HEK293 (cell line): ENCODE data around the gene SAMM50.

ENCODE experiments used
- GLIS1 ChIP-seq: fragments of 450-650 bp; formaldehyde crosslinking; IDR thresholded peaks from 2 replicates; pipeline ENCODE4 v1.5.1; 2016; ENCODE audit warnings: missing biosample characterization, missing genetic modification characterization
- GLIS2 ChIP-seq: fragments of 450-650 bp; formaldehyde crosslinking; IDR thresholded peaks from 2 replicates; pipeline ENCODE4 v1.5.1; 2016; ENCODE audit warnings: missing biosample characterization, missing genetic modification characterization
- MZF1 ChIP-seq: fragments of 450-650 bp; formaldehyde crosslinking; IDR thresholded peaks from 2 replicates; pipeline ENCODE4 v1.5.1; 2017; ENCODE audit warnings: missing biosample characterization, missing genetic modification characterization, borderline replicate concordance
- SALL2 ChIP-seq: fragments of 450-650 bp; formaldehyde crosslinking; IDR thresholded peaks from 2 replicates; pipeline ENCODE4 v1.5.0; 2017; ENCODE audit warnings: missing biosample characterization, mild to moderate bottlenecking, missing genetic modification characterization, borderline replicate concordance
- SETDB1 ChIP-seq: IDR thresholded peaks from one replicate; pipeline ENCODE4 v1.6.1; 2017; ENCODE audit warnings: mild to moderate bottlenecking, low read length, moderate library complexity, mixed read lengths; ENCODE audit not compliant: insufficient read length
- TCF7L2 ChIP-seq: IDR thresholded peaks from 2 replicates; pipeline ENCODE4 v1.6.1; 2011; ENCODE audit warnings: low read depth, mild to moderate bottlenecking, inconsistent platforms, low read length, moderate library complexity, borderline replicate concordance
- ZBTB20 ChIP-seq: fragments of 450-650 bp; formaldehyde crosslinking; IDR thresholded peaks from 2 replicates; pipeline ENCODE4 v1.5.1; 2016; ENCODE audit warnings: missing biosample characterization, missing genetic modification characterization
- ZBTB48 ChIP-seq: fragments of 450-650 bp; formaldehyde crosslinking; IDR thresholded peaks from 2 replicates; pipeline ENCODE4 v1.5.1; 2016; ENCODE audit warnings: missing biosample characterization, missing genetic modification characterization
- ZBTB8A ChIP-seq: fragments of 450-650 bp; formaldehyde crosslinking; IDR thresholded peaks from 2 replicates; pipeline ENCODE4 v1.5.1; 2016; ENCODE audit warnings: missing biosample characterization, missing genetic modification characterization
- ZFP69B ChIP-seq: fragments of 450-650 bp; formaldehyde crosslinking; IDR thresholded peaks from 2 replicates; pipeline ENCODE4 v1.5.1; 2016; ENCODE audit warnings: missing biosample characterization, missing genetic modification characterization
- ZNF184 ChIP-seq: fragments of 450-650 bp; IDR thresholded peaks from 2 replicates; pipeline ENCODE4 v1.5.1; 2018; ENCODE audit warnings: missing biosample characterization, mild to moderate bottlenecking, missing genetic modification characterization
- ZNF223 ChIP-seq: fragments of 450-650 bp; formaldehyde crosslinking; IDR thresholded peaks from 2 replicates; pipeline ENCODE4 v1.5.1; 2016; ENCODE audit warnings: missing biosample characterization, missing genetic modification characterization
- ZNF239 ChIP-seq: fragments of 450-650 bp; formaldehyde crosslinking; IDR thresholded peaks from 2 replicates; pipeline ENCODE4 v1.5.1; 2016; ENCODE audit warnings: missing biosample characterization, missing genetic modification characterization
- ZNF266 ChIP-seq: fragments of 450-650 bp; formaldehyde crosslinking; IDR thresholded peaks from 2 replicates; pipeline ENCODE4 v1.5.1; 2016; ENCODE audit warnings: missing biosample characterization, missing genetic modification characterization, low read depth
- ZNF292 ChIP-seq: fragments of 450-650 bp; formaldehyde crosslinking; IDR thresholded peaks from 2 replicates; pipeline ENCODE4 v1.5.1; 2016; ENCODE audit warnings: low read depth, missing biosample characterization, missing genetic modification characterization, borderline replicate concordance
- ZNF311 ChIP-seq: fragments of 450-650 bp; formaldehyde crosslinking; IDR thresholded peaks from 2 replicates; pipeline ENCODE4 v1.5.1; 2017; ENCODE audit warnings: missing biosample characterization, missing genetic modification characterization, borderline replicate concordance
- ZNF350 ChIP-seq: fragments of 450-650 bp; formaldehyde crosslinking; IDR thresholded peaks from 2 replicates; pipeline ENCODE4 v1.5.0; 2017; ENCODE audit warnings: missing biosample characterization, mild to moderate bottlenecking, missing genetic modification characterization
- ZNF423 ChIP-seq: fragments of 450-650 bp; formaldehyde crosslinking; IDR thresholded peaks from 2 replicates; pipeline ENCODE4 v1.5.1; 2016; ENCODE audit warnings: missing biosample characterization, missing genetic modification characterization
- ZNF426 ChIP-seq: fragments of 450-650 bp; formaldehyde crosslinking; IDR thresholded peaks from 2 replicates; pipeline ENCODE4 v1.5.1; 2017; ENCODE audit warnings: missing biosample characterization, missing genetic modification characterization, mild to moderate bottlenecking, inconsistent platforms, moderate library complexity
- ZNF558 ChIP-seq: fragments of 450-650 bp; formaldehyde crosslinking; IDR thresholded peaks from 2 replicates; pipeline ENCODE4 v1.5.1; 2016; ENCODE audit warnings: missing biosample characterization, missing genetic modification characterization
- ZNF561 ChIP-seq: fragments of 450-650 bp; IDR thresholded peaks from 2 replicates; pipeline ENCODE4 v1.5.1; 2018; ENCODE audit warnings: missing biosample characterization, missing genetic modification characterization, borderline replicate concordance
- ZNF768 ChIP-seq: fragments of 450-650 bp; formaldehyde crosslinking; IDR thresholded peaks from 2 replicates; pipeline ENCODE4 v1.5.1; 2018; ENCODE audit warnings: missing biosample characterization, mild to moderate bottlenecking, missing genetic modification characterization
- TF ChIP-seq, protein P1 (sequence below): fragments of 450-650 bp; formaldehyde crosslinking; IDR thresholded peaks from 2 replicates; pipeline ENCODE4 v1.5.1; 2016; ENCODE audit warnings: missing biosample characterization, missing genetic modification characterization
- TF ChIP-seq, protein P2 (sequence below): fragments of 450-650 bp; formaldehyde crosslinking; IDR thresholded peaks from 2 replicates; pipeline ENCODE4 v1.5.1; 2016; ENCODE audit warnings: missing biosample characterization, missing genetic modification characterization
- TF ChIP-seq, protein P3 (sequence below): fragments of 450-650 bp; formaldehyde crosslinking; IDR thresholded peaks from 2 replicates; pipeline ENCODE4 v1.5.1; 2017; ENCODE audit warnings: missing biosample characterization, missing genetic modification characterization
- TF ChIP-seq, protein P4 (sequence below): fragments of 450-650 bp; formaldehyde crosslinking; IDR thresholded peaks from 2 replicates; pipeline ENCODE4 v1.5.1; 2016; ENCODE audit warnings: missing biosample characterization, missing genetic modification characterization
- TF ChIP-seq, protein P5 (sequence below): fragments of 450-650 bp; formaldehyde crosslinking; IDR thresholded peaks from 2 replicates; pipeline ENCODE4 v1.5.1; 2016; ENCODE audit warnings: missing biosample characterization, missing genetic modification characterization

The SAMM50 gene

DNA sequence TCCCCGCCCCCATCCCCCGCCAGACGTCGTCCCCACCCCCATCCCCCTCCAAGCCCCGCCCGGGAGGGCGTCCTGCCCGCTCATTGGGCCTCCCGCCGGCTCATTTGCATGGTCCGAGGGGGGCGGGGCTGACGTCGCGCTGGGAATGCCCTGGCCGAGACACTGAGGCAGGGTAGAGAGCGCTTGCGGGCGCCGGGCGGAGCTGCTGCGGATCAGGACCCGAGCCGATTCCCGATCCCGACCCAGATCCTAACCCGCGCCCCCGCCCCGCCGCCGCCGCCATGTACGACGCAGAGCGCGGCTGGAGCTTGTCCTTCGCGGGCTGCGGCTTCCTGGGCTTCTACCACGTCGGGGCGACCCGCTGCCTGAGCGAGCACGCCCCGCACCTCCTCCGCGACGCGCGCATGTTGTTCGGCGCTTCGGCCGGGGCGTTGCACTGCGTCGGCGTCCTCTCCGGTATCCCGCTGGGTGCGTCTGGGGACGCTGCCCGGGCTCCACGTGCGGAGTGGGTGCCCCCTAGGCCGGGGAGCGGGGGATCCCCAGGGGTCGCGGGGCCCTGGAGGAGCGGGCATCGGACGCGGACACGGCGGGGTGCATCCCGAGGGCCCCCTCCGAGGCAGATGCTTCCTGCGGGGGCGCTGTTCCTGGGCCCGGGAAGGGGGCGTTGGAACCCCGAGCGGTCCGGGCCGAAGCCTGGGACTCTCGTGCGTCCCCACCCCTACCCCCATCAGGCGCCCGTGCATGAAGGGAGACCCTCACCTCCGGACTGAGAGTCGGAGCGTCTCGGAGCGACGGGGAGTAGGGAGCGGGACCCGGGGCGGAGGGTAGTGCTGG is 31.4 kb upstream of the SAMM50 start, which contains the start of gene PNPLA3 (continued):
- TF ChIP-seq ZBTB48 (peak; percentile 83), ZNF266 (tag by site-specific recombination) (no peak), ZNF423 (tag by site-specific recombination) (peak; percentile 93), ZBTB8A (tag by site-specific recombination) (peak; percentile 36; the same call in 1 of the 2 replicates), ZNF239 (no peak), ZFP69B (tag by site-specific recombination) (no peak), ZNF350 (no peak), GLIS1 (tag by site-specific recombination) (no peak), ZNF561 (tag by site-specific recombination) (peak; percentile 43; the same call in 1 of the 2 replicates), TCF7L2 (no peak), ZNF223 (tag by site-specific recombination) (no peak), ZNF292 (no peak), MZF1 (tag by site-specific recombination) (no peak), GLIS2 (tag by site-specific recombination) (peak; percentile 91), ZNF184 (tag by site-specific recombination) (no peak), ZNF558 (tag by site-specific recombination) (no peak), ZNF311 (no peak), SALL2 (tag by site-specific recombination) (no peak), ZNF768 (tag by site-specific recombination) (no peak), SETDB1 (no peak), ZNF426 (tag by site-specific recombination) (no peak), ZBTB20 (tag by site-specific recombination) (peak; percentile 84)
- TF ChIP-seq, protein P1, sequence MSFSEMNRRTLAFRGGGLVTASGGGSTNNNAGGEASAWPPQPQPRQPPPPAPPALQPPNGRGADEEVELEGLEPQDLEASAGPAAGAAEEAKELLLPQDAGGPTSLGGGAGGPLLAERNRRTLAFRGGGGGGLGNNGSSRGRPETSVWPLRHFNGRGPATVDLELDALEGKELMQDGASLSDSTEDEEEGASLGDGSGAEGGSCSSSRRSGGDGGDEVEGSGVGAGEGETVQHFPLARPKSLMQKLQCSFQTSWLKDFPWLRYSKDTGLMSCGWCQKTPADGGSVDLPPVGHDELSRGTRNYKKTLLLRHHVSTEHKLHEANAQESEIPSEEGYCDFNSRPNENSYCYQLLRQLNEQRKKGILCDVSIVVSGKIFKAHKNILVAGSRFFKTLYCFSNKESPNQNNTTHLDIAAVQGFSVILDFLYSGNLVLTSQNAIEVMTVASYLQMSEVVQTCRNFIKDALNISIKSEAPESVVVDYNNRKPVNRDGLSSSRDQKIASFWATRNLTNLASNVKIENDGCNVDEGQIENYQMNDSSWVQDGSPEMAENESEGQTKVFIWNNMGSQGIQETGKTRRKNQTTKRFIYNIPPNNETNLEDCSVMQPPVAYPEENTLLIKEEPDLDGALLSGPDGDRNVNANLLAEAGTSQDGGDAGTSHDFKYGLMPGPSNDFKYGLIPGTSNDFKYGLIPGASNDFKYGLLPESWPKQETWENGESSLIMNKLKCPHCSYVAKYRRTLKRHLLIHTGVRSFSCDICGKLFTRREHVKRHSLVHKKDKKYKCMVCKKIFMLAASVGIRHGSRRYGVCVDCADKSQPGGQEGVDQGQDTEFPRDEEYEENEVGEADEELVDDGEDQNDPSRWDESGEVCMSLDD (tag by site-specific recombination): peak; percentile 78
- TF ChIP-seq, protein P2, sequence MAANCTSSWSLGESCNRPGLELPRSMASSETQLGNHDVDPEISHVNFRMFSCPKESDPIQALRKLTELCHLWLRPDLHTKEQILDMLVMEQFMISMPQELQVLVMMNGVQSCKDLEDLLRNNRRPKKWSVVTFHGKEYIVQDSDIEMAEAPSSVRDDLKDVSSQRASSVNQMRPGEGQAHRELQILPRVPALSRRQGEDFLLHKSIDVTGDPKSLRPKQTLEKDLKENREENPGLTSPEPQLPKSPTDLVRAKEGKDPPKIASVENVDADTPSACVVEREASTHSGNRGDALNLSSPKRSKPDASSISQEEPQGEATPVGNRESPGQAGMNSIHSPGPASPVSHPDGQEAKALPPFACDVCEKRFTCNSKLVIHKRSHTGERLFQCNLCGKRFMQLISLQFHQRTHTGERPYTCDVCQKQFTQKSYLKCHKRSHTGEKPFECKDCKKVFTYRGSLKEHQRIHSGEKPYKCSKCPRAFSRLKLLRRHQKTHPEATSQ (tag by site-specific recombination): peak; percentile 89; the same call in 1 of the 2 replicates
- TF ChIP-seq, protein P3, sequence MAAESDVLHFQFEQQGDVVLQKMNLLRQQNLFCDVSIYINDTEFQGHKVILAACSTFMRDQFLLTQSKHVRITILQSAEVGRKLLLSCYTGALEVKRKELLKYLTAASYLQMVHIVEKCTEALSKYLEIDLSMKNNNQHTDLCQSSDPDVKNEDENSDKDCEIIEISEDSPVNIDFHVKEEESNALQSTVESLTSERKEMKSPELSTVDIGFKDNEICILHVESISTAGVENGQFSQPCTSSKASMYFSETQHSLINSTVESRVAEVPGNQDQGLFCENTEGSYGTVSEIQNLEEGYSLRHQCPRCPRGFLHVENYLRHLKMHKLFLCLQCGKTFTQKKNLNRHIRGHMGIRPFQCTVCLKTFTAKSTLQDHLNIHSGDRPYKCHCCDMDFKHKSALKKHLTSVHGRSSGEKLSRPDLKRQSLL (tag by site-specific recombination): no peak
- TF ChIP-seq, protein P4, sequence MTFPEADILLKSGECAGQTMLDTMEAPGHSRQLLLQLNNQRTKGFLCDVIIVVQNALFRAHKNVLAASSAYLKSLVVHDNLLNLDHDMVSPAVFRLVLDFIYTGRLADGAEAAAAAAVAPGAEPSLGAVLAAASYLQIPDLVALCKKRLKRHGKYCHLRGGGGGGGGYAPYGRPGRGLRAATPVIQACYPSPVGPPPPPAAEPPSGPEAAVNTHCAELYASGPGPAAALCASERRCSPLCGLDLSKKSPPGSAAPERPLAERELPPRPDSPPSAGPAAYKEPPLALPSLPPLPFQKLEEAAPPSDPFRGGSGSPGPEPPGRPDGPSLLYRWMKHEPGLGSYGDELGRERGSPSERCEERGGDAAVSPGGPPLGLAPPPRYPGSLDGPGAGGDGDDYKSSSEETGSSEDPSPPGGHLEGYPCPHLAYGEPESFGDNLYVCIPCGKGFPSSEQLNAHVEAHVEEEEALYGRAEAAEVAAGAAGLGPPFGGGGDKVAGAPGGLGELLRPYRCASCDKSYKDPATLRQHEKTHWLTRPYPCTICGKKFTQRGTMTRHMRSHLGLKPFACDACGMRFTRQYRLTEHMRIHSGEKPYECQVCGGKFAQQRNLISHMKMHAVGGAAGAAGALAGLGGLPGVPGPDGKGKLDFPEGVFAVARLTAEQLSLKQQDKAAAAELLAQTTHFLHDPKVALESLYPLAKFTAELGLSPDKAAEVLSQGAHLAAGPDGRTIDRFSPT (tag by site-specific recombination): peak; percentile 79
- TF ChIP-seq, protein P5, sequence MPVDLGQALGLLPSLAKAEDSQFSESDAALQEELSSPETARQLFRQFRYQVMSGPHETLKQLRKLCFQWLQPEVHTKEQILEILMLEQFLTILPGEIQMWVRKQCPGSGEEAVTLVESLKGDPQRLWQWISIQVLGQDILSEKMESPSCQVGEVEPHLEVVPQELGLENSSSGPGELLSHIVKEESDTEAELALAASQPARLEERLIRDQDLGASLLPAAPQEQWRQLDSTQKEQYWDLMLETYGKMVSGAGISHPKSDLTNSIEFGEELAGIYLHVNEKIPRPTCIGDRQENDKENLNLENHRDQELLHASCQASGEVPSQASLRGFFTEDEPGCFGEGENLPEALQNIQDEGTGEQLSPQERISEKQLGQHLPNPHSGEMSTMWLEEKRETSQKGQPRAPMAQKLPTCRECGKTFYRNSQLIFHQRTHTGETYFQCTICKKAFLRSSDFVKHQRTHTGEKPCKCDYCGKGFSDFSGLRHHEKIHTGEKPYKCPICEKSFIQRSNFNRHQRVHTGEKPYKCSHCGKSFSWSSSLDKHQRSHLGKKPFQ (tag by site-specific recombination): no peak
